ENCODE data around the gene RAF1. TPM values are rescaled to one million over a fixed set of nuclear protein-coding genes. Genes with fewer than 3 reads are reported as not detected.
"Not testable (repeated sequence)": the region's sequence is repeated elsewhere in the genome, so short reads cannot be mapped to it uniquely, and the experiment has no call there.

RAF1 gene
- total and polyA plus RNA-seq, 4 experiments from 2014 or later = 54.1 to 120 (median 95.1) TPM

- H3K4me3 ChIP-seq (ENCODE audit: low read length in 2 of 2) = peak overlapping the region; percentile 93 to 99
- H3K4me1 Mint-ChIP-seq = peaks cover 28 to 62% (median 40%) of the 10 kb centered on the region in 4 donors
- peaks cover 0 to 19% of the 10 kb centered on the region in 2 donors for H3K36me3 Mint-ChIP-seq
- H3K27me3 ChIP-seq (ENCODE audit: insufficient read depth, low read length) = no peaks in the 10 kb centered on the region
- ChIA-PET CTCF (ENCODE audit: partially characterized antibody) (interaction anchor here (0.7 kb wide), 2 partner anchors 395 to 1460 kb away, joined by 3 to 5 read pairs; no protein-coding TSS in a partner anchor), POLR2A (ENCODE audit: partially characterized antibody) (interaction anchor here (0.6 to 3.6 kb wide), 20 partner anchors 7 to 1989 kb away, joined by 3 to 29 read pairs (median 6); partner anchors contain the start of genes CCDC174, LSM3, MKRN2 and RPL32)
- H3K27me3 Mint-ChIP-seq = no peaks in the 10 kb centered on the region
- H3K9me3 Mint-ChIP-seq = peaks cover 0 to 2% (median 0%) of the 10 kb centered on the region in 8 donors
- peak overlapping the region; percentile 86 to 99 (median 99) for H3K27ac Mint-ChIP-seq
- peak overlapping the region; percentile 95 for H3K27ac ChIP-seq (ENCODE audit: low read depth, low read length)
- intact Hi-C loops (cut with micrococcal nuclease) = loop anchor here (5.0 to 10.0 kb wide), 3 partner anchors 35 to 302 kb away; no protein-coding TSS in a partner anchor
- H3K36me3 ChIP-seq (ENCODE audit: insufficient read depth, low read length) = no peaks in the 10 kb centered on the region
- DNase-seq = peak; percentile 26 to 55 (median 31)
- peak overlapping the region; percentile 88 to 99 (median 96) for H3K4me3 Mint-ChIP-seq
- peaks cover 54% of the 10 kb centered on the region for H3K4me1 ChIP-seq (ENCODE audit: insufficient read depth, low read length)
- no peaks in the 10 kb centered on the region for H3K9me3 ChIP-seq (ENCODE audit: control insufficient read depth in 1 of 2, low read length in 2 of 2)
Measured at GRCh38 chr3:12662593-12663400, 1.1 kb downstream of the RAF1 start.

GRCh38 chr3:12661926-12662592 is 1.9 kb downstream of the RAF1 start:
- Histone ChIP-seq H3K27me3 (ENCODE audit: insufficient read depth, low read length) (no peaks in the 10 kb centered on the region), H3K36me3 (ENCODE audit: insufficient read depth, low read length) (no peaks in the 10 kb centered on the region), H3K9me3 (ENCODE audit: control insufficient read depth in 1 of 2, low read length in 2 of 2) (no peaks in the 10 kb centered on the region), H3K27ac (ENCODE audit: low read depth, low read length) (peak overlapping the region; percentile 95), H3K4me3 (ENCODE audit: low read length in 2 of 2) (peak overlapping the region; percentile 93 to 99), H3K4me1 (ENCODE audit: insufficient read depth, low read length) (peaks cover 60% of the 10 kb centered on the region)
- ChIA-PET CTCF (ENCODE audit: partially characterized antibody) (interaction anchor here (0.6 to 0.7 kb wide), 3 partner anchors 179 to 1461 kb away, joined by 3 to 5 read pairs (median 3); no protein-coding TSS in a partner anchor), POLR2A (ENCODE audit: partially characterized antibody) (interaction anchor here (0.6 to 3.6 kb wide), 10 partner anchors 8 to 1990 kb away, joined by 3 to 29 read pairs (median 4); partner anchors contain the start of genes CCDC174, MKRN2 and TSEN2)
- peaks cover 0 to 21% of the 10 kb centered on the region in 2 donors for H3K36me3 Mint-ChIP-seq
- peak overlapping the region; percentile 88 to 99 (median 96) for H3K4me3 Mint-ChIP-seq
- DNase-seq = peak in 2 of 5 donors; percentile 2 to 10
- intact Hi-C loops (cut with micrococcal nuclease) = loop anchor here (5.0 to 10.0 kb wide), 3 partner anchors 35 to 303 kb away; no protein-coding TSS in a partner anchor
- H3K4me1 Mint-ChIP-seq = peaks cover 31 to 68% (median 44%) of the 10 kb centered on the region in 4 donors
- H3K9me3 Mint-ChIP-seq = peaks cover 0 to 2% (median 0%) of the 10 kb centered on the region in 8 donors
- peak overlapping the region; percentile 86 to 99 (median 99) for H3K27ac Mint-ChIP-seq
- H3K27me3 Mint-ChIP-seq = no peaks in the 10 kb centered on the region

- intact Hi-C loops (cut with micrococcal nuclease) = loop anchor here (5.0 to 10.0 kb wide), 3 partner anchors 34 to 303 kb away; no protein-coding TSS in a partner anchor
- Mint-ChIP-seq H3K27ac (peak overlapping the region in 1 of 7 donors; percentile 24), H3K36me3 (peaks cover 0 to 21% of the 10 kb centered on the region in 2 donors), H3K4me3 (peak overlapping the region in 7 of 8 donors; percentile 21 to 95 (median 32)), H3K4me1 (peaks cover 35 to 75% (median 49%) of the 10 kb centered on the region in 4 donors)
- POLR2A ChIA-PET (ENCODE audit: partially characterized antibody) = interaction anchor here (1.1 to 1.4 kb wide), 2 partner anchors 10 to 17 kb away, joined by 3 to 5 read pairs; no protein-coding TSS in a partner anchor
- not testable (repeated sequence) for H3K9me3 Mint-ChIP-seq; H3K9me3 ChIP-seq (ENCODE audit: control insufficient read depth in 1 of 2, low read length in 2 of 2); H3K36me3 ChIP-seq (ENCODE audit: insufficient read depth, low read length); H3K27ac ChIP-seq (ENCODE audit: low read depth, low read length); H3K27me3 Mint-ChIP-seq; H3K4me3 ChIP-seq (ENCODE audit: low read length in 2 of 2); H3K27me3 ChIP-seq (ENCODE audit: insufficient read depth, low read length); DNase-seq
- peaks cover 67% of the 10 kb centered on the region for H3K4me1 ChIP-seq (ENCODE audit: insufficient read depth, low read length)
- CTCF ChIA-PET (ENCODE audit: partially characterized antibody) = interaction anchor here (1.0 kb wide), 1 partner anchor 9 kb away, joined by 3 read pairs; no protein-coding TSS in a partner anchor
Measured at GRCh38 chr3:12661375-12661774, 2.5 kb downstream of the RAF1 start.

- Histone ChIP-seq H3K4me3 (ENCODE audit: low read length in 2 of 2) (no peak overlapping the region), H3K4me1 (ENCODE audit: insufficient read depth, low read length) (peaks cover 75% of the 10 kb centered on the region), H3K27ac (ENCODE audit: low read depth, low read length) (no peak overlapping the region), H3K9me3 (ENCODE audit: control insufficient read depth in 1 of 2, low read length in 2 of 2) (no peaks in the 10 kb centered on the region), H3K27me3 (ENCODE audit: insufficient read depth, low read length) (no peaks in the 10 kb centered on the region), H3K36me3 (ENCODE audit: insufficient read depth, low read length) (no peaks in the 10 kb centered on the region)
- Mint-ChIP-seq H3K27me3 (no peaks in the 10 kb centered on the region), H3K9me3 (peaks cover 0 to 2% (median 0%) of the 10 kb centered on the region in 8 donors), H3K27ac (peak overlapping the region in 2 of 7 donors; percentile 22 to 55), H3K4me3 (peak overlapping the region in 5 of 8 donors; percentile 31 to 64 (median 48)), H3K36me3 (peaks cover 9 to 24% of the 10 kb centered on the region in 2 donors), H3K4me1 (peaks cover 43 to 86% (median 60%) of the 10 kb centered on the region in 4 donors)
- DNase-seq = no peak
- ChIA-PET CTCF (ENCODE audit: partially characterized antibody) (no interaction called here), POLR2A (ENCODE audit: partially characterized antibody) (interaction anchor here (1.1 kb wide), 2 partner anchors 52 to 176 kb away, joined by 3 read pairs; partner anchors contain the start of gene TSEN2)
- intact Hi-C loops (cut with micrococcal nuclease) = loop anchor here (5.0 to 10.0 kb wide), 3 partner anchors 33 to 305 kb away; no protein-coding TSS in a partner anchor
Measured at GRCh38 chr3:12660196-12660595, 3.7 kb downstream of the RAF1 start.

GRCh38 chr3:12659316-12660015 is 4.5 kb downstream of the RAF1 start:
- DNase-seq = no peak
- peaks cover 0 to 2% (median 0%) of the 10 kb centered on the region in 8 donors for H3K9me3 Mint-ChIP-seq
- no peaks in the 10 kb centered on the region for H3K27me3 ChIP-seq (ENCODE audit: insufficient read depth, low read length)
- ChIA-PET CTCF (ENCODE audit: partially characterized antibody) (no interaction called here), POLR2A (ENCODE audit: partially characterized antibody) (interaction anchor here (1.1 kb wide), 2 partner anchors 52 to 175 kb away, joined by 3 read pairs; partner anchors contain the start of gene TSEN2)
- H3K4me1 Mint-ChIP-seq = peaks cover 43 to 83% (median 58%) of the 10 kb centered on the region in 4 donors
- H3K4me3 ChIP-seq (ENCODE audit: low read length in 2 of 2) = no peak overlapping the region
- no peaks in the 10 kb centered on the region for H3K27me3 Mint-ChIP-seq
- H3K27ac ChIP-seq (ENCODE audit: low read depth, low read length) = no peak overlapping the region
- intact Hi-C loops (cut with micrococcal nuclease) = loop anchor here (5.0 to 10.0 kb wide), 3 partner anchors 32 to 305 kb away; no protein-coding TSS in a partner anchor
- H3K27ac Mint-ChIP-seq = peak overlapping the region in 3 of 7 donors; percentile 0 to 79 (median 75)
- no peaks in the 10 kb centered on the region for H3K36me3 ChIP-seq (ENCODE audit: insufficient read depth, low read length)
- H3K4me3 Mint-ChIP-seq = peak overlapping the region in 6 of 8 donors; percentile 12 to 82 (median 46)
- H3K9me3 ChIP-seq (ENCODE audit: control insufficient read depth in 1 of 2, low read length in 2 of 2) = no peaks in the 10 kb centered on the region
- H3K4me1 ChIP-seq (ENCODE audit: insufficient read depth, low read length) = peaks cover 72% of the 10 kb centered on the region
- H3K36me3 Mint-ChIP-seq = peaks cover 9 to 23% of the 10 kb centered on the region in 2 donors

- H3K4me1 Mint-ChIP-seq = peaks cover 42 to 78% (median 62%) of the 10 kb centered on the region in 4 donors
- H3K4me3 Mint-ChIP-seq = peak overlapping the region in 6 of 8 donors; percentile 12 to 65 (median 29)
- intact Hi-C loops (cut with micrococcal nuclease) = no loop called here
Measured at GRCh38 chr3:12658593-12659058, 5.3 kb downstream of the RAF1 start.

More at GRCh38 chr3:12658593-12659058, 5.3 kb downstream of the RAF1 start:
- Histone ChIP-seq H3K27me3 (ENCODE audit: insufficient read depth, low read length) (no peaks in the 10 kb centered on the region), H3K4me1 (ENCODE audit: insufficient read depth, low read length) (peaks cover 72% of the 10 kb centered on the region), H3K36me3 (ENCODE audit: insufficient read depth, low read length) (no peaks in the 10 kb centered on the region), H3K27ac (ENCODE audit: low read depth, low read length) (no peak overlapping the region), H3K4me3 (ENCODE audit: low read length in 2 of 2) (no peak overlapping the region), H3K9me3 (ENCODE audit: control insufficient read depth in 1 of 2, low read length in 2 of 2) (no peaks in the 10 kb centered on the region)
- ChIA-PET CTCF (ENCODE audit: partially characterized antibody) (no interaction called here), POLR2A (ENCODE audit: partially characterized antibody) (no interaction called here)
- no peaks in the 10 kb centered on the region for H3K27me3 Mint-ChIP-seq
- peaks cover 0 to 2% (median 0%) of the 10 kb centered on the region in 8 donors for H3K9me3 Mint-ChIP-seq
- H3K27ac Mint-ChIP-seq = peak overlapping the region in 2 of 7 donors; percentile 19 to 75
- DNase-seq = no peak
- H3K36me3 Mint-ChIP-seq = peaks cover 9 to 16% of the 10 kb centered on the region in 2 donors

All from CD4-positive, alpha-beta memory T cell (primary cell).